SIG-M5 treated with dmso at 0.1 percent for 504 hours (cell line): ENCODE results near the gene PTRH1.

Source experiments
- DNase-seq: peaks from one replicate; lab custom pipeline; 2025; ENCODE audit not compliant: unreplicated experiment; lab: John Stamatoyannopoulos, UW

The PTRH1 gene

DNA sequence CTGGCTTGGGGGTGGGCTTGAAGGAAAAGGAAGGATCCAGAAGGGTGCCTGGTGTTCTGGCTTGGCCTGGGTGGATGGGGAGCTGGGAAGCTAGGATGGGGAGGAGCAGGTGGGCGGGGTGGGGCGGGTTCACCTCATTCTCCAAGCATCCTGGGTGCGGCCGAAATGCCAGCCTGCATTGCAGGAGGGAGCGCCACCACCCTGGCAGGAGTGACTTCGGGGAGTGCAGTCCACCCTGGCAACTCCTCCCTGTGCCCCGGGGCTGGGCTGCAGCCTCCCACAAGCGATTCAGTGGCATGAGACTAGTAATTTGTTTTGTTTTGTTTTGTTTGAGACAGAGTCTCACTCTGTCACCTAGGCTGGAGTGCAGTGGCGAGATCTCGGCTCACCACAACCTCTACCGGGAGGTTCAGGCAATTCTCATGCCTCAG lies 5.9 kb upstream of the PTRH1 start:
- DNase-seq = peak; percentile 9

DNA sequence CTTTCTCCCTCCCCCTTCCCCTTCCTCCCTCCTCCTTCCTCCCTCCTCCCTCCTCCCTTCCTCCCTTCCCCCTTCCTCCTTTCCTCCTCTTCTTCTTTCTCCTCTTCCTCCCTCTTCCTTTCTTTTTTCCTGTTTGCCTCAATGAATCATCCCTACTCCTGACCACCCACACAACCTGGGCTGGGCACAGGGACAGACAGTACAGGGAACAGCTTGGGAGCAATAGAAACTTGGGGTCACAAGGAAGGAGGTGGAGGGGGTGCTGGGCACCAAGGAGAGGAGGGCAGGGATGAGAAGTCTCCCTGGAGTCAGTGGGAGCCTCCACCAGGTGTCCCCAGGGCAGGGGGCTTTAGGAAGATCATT lies 5.4 kb upstream of the PTRH1 start:
- no peak for DNase-seq

DNA sequence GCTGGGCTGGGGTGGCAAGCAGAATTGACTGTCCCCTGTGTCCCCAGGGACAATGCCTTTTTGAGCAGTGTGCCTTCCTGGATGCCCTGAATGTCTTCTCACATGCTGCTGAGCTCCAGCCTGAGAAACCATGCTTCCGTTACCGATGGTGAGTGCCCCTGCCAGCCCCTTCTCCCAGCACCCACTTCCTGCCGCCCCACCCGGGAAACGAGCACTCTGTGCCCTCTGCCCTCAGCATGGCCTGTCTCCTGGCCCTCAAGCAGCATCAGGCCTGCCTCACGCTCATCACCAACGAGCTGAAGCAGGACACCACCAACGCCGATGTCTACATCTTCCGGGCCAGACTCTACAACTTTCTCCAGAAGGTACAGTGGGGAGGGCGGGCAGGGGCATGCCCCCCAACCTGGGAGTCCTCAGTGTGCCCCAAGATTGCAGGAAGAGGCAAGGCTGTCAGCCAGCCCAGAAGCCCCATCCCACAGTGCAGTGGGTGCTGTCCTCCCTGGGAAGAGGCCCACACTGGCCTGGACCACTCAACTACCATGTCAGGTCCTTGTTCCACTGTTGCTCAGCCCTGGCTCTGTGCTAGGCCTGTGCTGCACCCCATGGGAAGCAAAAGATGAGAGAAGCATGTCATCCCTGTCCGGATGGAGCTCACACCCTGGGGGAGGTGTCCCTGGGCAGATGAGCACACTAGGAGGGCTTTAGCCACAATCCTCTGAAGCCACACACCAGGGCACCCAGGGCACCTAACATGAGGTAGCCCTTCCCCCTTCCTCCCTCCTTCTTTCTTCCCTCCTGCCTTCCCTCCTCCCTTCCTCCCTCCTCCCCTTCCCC lies 4.8 kb upstream of the PTRH1 start:
- no peak for DNase-seq

DNA sequence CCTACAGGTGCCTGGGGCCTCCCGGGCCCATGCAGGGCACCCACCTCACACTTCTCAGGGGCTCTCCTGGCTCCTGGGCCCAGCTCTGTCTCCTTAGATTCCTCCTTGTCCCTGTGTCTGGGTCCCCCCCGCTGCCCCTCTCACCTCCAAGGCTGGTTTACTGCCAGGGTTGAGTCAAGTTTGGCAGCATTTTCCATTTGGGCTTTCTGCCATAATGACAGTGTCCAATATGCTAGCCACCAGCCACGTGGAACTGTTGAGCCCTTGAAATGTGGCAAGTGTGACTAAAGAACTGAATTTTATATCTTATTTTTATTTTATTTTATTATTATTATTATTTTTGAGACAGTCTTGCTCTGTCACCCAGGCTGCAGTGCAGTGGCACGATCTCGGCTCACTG lies 2.3 kb upstream of the PTRH1 start:
- no peak for DNase-seq

DNA sequence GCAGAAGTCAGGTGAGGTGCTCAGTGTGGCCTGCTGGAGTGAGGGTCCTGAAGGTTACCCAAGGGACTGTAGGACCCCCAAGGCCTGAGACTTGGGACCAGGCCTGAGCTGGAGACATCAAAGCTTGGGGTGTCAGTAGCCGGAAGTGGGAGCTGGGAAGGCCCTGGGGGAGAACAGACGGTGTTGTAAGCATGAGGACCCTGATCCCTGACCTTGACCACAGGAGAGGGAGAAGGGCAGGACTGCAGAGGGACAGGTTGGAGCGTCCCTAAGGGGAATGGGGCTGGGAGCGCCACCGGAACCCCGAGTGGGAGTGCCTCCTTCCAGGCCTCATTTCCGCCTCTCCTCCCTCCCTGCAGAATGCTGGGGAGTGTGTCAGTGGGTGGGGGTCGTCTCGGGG lies 949 bp upstream of the PTRH1 start:
- DNase-seq = no peak

DNA sequence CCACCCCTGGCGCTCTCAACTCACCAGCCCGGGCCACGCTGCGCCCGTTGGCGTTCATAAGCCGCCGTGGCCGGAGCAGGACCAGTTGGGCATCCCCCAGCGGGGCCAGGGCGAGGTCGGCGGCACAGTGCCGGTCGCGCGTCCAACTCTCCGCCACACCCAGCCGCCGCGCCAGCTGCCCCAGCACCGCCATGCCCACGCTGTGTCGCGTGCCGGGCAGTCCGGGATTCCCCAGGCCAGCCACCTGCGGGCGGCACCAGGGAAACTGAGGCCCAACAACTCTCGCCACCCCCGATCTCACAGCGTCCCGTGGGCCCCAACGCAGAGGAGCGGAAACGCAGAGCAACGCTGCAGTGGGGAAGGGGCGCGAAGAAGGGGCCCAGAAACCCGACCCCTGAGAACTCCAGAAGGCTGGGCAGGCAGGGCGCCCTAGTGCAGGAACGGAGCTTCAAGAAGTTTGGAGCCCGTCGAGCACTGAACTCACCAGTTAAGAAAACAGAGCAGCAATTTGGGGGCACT lies 453 bp downstream of the PTRH1 start:
- DNase-seq = no peak

DNA sequence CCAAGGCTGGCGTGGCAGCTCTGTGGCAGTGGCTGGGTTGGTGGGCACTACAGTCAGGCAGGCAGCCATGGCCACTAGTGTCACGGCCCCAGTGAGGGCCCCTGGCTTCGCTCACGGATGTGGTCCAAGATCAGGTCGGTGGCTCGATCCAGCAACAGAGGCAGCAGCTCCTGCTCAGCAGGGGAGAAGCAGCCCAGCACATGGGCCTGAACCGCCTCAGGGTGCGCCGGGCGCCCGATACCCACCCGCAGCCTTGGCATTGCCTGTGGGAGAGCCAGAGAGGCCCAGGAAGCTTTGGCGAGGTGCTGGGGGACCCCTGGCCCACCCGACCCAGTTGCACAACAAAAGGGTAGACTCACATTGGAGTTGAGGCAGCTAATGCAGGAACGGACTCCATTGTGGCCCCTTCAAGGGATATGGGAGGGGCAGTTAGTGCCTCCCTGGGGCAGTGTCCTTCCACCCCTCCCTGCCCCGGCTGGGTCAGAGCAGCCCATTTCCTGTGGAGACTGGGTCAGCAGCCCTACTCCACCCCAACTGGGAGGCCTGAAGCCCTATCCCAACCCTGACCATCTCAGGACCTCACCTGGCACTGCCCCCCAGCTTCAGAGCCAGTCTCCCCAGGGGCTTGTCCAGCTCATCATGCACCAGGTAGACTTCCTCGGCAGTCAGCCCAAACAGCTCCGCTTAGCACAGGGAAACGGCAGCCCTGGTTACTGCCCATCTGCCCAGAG lies 1.3 kb downstream of the PTRH1 start:
- no peak for DNase-seq

DNA sequence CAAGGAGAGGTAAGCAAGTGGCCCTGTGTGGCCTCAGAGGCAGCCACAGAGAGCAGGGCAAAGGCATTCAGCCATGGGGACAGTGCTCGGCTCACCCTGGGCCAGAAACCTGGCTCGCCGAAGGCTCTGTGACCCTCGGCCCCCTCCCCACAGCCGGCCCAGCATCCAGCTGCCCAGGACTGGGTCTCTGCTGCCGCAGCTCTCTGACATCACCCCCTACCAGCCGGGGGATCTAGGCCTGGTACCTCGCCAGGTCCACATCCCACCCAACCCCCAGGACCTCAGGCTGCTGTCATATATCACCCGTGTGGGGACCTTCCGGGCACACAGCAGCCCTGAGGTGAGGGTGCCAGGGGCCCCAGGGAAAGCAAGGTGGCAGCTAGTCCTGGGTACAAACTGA lies 2.6 kb downstream of the PTRH1 start:
- DNase-seq = no peak

DNA sequence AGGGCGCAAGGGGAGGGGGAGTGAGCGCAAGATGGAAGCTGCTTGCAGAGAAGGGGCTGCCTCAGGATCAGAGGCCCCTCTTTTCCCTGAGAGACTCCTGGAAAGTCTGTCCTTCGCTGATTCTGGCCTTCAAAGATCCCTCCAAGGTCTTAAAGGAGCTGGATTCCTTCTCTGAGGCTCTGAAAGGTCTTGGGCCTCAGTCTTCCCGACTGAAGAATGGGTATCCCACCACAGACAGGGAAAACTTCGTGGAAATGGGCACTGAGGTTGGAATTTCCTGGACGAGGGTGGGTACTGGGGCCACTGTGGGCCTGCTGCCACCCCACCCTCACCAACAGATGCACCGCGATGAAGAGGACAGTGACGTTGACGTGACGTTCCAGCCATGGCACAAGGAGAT lies 3.1 kb downstream of the PTRH1 start:
- no peak for DNase-seq

DNA sequence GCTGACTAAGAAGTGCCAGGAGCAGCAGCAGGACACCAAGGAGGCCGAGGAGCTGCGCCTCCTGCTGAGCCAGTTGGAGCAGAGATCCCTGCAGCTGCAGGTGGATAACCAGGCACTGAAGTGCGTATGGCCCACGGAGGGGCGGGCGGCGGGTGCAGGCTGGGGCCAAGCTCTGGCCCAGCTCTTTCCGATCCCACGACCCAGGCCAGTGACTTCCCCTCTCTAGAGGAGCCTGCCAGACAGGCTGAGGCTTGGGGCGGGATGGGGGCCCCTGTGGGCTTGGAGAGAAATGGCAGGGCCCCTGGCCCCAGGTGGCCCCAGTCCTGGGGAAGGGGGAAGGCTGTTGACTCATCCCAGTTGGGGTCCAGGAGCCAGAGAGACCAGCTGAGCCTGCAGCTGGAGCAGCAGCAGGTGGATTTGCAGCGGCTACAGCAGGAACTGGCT lies 3.6 kb downstream of the PTRH1 start:
- DNase-seq = no peak

DNA sequence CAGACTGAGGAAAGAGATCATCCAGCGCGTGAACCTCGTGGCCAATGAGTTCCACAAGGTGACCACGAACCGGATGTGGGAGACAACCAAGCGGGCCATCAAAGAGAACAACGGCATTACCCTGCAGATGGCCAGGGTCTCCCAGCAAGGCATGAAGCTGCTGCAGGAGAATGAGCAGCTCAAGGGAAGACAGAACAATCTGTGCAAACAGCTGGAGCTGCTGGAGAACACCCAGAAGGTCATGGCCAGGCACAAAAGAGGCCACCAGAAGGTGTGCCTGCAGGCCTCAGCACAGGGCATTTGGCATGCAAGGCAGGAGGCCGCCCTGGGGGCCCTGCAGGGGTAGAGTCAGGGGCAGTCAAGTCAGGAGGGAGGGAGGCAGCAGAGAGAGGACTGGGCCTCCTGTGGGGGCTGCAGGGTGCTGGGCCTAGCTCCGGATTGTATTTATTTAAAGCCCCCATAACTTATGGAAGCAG lies 4.2 kb downstream of the PTRH1 start:
- DNase-seq = no peak

DNA sequence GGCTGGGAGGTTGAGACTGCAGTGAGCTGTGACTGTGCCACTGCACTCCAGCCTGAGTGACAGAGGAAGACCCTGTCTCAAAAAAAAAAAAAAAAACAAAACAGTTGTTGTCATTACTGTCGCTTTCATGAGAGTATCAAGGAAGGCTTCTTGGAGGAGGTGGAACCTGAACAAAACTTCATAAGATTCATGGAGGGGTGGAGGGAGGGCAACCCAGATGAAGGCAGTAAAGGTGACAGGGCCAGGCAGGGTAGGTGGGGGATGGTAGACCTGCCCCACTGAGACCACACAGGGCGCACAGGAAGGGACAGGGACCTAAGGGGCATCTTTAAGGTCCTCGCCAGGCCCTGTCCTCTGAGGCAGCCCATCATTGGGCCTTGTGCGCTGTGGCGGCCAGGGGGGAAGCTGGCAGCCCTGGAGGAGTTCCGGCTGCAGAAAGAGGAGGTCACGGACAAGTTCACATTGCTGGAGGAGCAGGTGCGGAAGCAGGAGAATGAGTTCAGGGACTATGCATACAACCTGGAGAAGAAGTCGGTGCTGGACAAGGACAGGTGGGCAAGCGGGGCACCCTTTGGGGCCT lies 5.2 kb downstream of the PTRH1 start:
- no peak for DNase-seq

DNA sequence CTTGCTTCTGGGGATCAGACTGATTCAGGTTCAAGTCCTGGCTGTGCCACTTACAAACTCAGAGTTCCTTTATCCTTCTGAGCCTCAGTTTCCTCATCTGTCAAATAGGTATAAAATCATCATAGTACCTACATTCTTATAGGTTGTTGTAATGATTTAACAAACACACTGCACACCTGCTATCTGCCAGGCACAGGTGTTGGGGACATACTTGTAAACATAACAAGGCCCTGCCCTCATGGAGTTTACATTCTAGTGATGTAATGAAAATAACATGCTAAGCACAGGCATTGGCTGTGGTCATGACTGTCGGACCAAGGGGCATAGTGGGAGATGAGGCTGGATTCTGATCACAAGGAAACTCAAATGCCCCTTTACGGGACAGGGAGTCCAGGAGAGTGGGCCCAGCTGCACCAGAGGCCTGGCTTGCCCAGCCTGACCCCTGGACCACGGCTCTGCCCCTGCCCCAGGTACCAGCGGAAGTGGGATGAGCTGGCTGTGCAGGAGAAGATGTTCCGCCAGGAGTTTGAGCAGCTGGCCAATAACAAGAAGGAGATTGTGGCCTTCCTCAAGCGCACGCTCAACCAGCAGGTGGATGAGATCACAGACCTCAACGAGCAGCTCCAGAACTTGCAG lies 6.4 kb downstream of the PTRH1 start:
- no peak for DNase-seq

DNA sequence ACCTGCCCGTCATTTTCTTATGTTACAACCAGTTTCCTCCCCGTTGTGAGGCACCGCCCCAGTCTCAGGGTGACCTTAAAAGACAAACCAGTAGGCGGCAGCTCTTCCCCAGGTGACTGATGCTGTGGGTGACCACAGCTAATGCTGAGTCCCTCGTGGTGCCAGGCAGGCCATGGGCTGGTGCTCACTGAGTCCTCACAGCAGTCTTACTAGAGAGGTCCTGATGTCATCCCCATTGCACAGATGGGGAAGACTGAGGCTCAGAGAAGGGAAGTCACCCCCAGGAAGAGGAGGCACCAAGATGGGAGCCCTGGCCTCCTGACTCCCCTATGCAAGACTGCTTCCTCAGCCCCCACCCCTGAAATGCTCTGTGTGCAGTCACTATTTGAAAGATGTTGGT lies 7.7 kb downstream of the PTRH1 start:
- DNase-seq = peak; percentile 6

DNA sequence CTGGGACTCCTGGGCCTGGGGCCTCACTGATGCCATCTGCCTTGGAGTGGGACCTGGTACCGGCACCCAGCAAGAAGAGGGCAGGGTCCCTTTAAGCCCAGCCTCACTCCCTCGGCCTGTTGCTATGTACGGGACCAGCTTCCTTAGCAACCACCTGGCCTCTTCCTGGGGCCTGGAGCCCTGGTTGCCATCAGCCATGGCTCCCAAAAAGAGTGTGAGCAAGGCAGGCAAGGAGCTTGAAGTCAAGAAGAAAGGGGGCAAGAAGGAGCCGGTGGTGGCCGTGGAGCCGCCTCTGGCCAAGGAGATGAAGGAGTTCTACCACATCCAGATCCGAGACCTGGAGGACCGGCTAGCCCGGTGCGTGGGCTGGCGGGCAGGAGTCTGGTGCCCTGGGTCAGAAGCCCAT lies 8.6 kb downstream of the PTRH1 start, which contains the start of gene CFAP157:
Gene CFAP157 (plus strand): TSS at position 153 of the 406 bp plus-strand sequence. CDS start 44 bp downstream, at position 197.
- DNase-seq = peak; percentile 10

DNA sequence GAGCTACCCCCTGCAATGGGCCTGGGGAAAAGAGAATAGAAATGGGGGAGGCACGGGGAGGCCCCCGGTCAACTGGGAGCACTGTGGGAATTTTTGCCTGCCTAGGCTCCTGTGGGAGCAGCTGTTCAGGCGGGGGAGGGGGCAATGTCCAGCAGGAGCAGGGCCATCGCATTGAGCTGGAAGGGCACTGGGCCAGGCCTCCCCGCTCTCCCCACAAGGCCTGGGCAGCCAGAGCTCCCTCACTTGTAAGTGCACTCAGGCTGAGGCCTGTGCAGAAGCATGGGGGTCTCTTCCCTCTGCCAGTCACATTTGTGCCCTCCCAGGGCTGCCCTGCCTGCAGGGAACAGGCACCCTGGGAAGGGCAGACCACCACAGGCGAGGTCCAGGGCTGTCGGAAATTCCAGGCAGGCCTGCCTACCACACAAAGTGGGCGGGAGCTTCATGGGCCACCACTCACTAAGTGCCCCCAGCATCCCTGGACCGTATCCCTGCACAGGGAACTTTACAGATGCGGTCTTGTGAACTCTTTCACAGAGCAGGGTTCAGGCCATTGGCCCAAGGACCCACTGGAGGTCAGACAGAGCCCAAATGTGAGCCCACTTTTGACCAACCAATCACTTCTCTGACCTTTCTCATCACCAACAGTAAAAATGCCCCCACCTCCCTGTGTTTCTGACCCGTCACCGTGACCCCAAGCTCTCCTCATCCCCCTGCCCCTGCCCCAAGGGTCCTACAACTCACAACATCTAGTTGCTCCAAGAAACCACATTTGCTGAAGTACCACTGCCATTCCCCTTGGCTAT lies 9.7 kb downstream of the PTRH1 start:
- DNase-seq = no peak

DNA sequence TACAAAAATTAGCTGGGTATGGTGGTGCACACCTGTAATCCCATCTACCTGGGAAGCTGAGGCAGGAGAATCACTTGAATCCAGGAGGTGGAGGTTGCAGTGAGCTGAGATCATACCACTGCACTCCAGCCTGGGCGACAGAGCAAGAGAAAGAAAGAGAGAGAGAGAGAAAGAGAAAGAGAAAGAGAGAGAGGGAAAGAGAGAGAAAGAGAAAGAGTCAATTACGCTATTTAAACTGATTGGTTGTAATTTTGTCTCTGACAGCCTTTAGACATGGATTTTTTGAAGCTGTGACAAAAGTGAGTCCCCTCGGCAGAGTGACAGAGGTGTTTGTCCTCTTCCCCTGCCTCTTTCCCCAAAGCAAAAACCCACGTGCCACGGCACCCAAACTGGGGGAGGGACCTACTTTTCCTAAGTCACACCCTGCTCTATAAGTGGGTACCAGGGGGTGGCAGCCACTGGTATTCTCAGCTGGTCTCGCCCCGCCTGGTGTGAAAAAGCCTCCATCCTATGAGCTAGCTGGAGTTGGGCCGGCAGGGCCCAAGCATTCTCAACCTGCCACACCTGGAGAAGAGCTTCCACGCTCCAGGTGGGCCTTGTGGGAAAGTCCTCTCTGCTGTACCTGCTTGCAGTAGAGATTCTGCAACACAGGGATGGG lies 12.0 kb downstream of the PTRH1 start:
- no peak for DNase-seq

DNA sequence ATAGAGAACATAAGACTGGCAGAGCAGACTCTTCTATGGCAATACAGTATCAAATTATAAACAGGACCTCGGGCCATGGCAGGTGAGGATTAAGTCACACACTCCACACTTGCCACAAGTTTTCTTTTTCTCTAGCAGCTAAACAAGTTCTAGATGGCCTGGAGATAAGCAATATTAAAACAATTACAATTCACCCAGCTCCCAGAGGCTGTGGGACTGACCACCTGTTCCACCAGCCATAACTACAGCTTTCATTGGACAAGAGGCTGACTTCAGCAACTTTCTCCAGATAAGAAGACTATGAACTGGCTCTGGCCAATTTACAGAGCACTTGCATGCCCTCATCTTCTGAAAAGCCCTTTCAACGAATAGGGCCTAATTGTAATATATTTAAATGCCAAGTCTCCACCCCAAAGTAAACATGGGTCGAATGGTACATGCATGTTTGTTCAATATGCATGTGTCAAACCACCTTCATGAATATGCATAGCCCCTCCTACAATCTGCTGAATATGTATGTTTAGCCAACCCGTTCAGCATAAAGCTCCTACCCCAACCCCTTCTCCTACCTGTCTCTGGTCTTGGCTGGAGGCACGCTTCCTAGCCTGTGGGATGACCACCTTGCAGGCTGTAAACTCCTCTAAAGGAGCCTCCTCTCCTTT lies 14.7 kb downstream of the PTRH1 start:
- DNase-seq = no peak

DNA sequence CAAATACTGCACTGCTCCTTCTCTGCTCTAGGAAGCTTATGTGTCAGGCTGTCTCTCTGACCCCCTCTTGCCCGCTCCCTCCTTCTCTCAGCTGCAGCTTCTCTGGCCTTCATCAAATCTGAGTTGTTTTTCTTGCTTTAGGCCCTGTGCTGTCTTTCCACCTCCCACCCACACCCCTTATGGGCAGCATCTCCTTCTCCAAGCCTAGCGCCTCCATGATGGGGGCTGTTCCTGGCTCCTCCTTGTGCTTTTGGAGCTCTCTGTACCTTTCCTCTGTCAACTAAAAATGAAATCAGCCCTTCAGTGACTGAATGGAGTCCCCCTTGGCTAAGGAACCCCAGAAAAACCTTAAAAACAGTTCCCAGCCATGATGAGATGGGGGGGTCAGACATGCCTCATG lies 15.3 kb downstream of the PTRH1 start:
- DNase-seq = no peak
